Suprapubic skin (tissue), 4 donors: ENCODE results near the gene PPP1R3G.
"Not testable (repeated sequence)": the region's sequence is repeated elsewhere in the genome, so short reads cannot be mapped to it uniquely, and the experiment has no call there.

ENCODE experiments used
- CTCF ChIP-seq, 2 donors: fragments of 200-600 bp in 1 of 2; fragments of 450-650 bp in 1 of 2; sonication (generic) in 1 of 2; IDR thresholded peaks; one replicate each; pipeline ENCODE4 v1.5.1; 2016 to 2019; ENCODE audit warnings: antibody characterized with exemption in 2 of 2, mild to moderate bottlenecking in 1 of 2, moderate library complexity in 1 of 2
- POLR2A ChIP-seq, 2 donors: fragments of 450-650 bp; IDR thresholded peaks; one replicate each; pipeline ENCODE4 v1.6.1; 2017; ENCODE audit warnings: antibody characterized with exemption in 2 of 2, mild to moderate bottlenecking in 2 of 2, moderate library complexity in 2 of 2
- POLR2AphosphoS5 ChIP-seq, 3 donors: sonication (generic); formaldehyde crosslinking; IDR thresholded peaks; one replicate each; pipeline ENCODE4 v1.6.1; 2017; ENCODE audit warnings: antibody characterized with exemption in 3 of 3

- TF ChIP-seq POLR2A, CTCF, POLR2AphosphoS5 (IDR thresholded peaks at IDR 0.05): not testable (repeated sequence)
Observed at GRCh38 chr6:5120543-5120942, 35.4 kb downstream of the PPP1R3G start.
